ENCODE results near the gene MYRIP. TPM values are rescaled to one million over a fixed set of nuclear protein-coding genes. Genes with fewer than 3 reads are reported as not detected.

Gene MYRIP
- total RNA-seq, 1 donor = under 0.01 TPM

DNA sequence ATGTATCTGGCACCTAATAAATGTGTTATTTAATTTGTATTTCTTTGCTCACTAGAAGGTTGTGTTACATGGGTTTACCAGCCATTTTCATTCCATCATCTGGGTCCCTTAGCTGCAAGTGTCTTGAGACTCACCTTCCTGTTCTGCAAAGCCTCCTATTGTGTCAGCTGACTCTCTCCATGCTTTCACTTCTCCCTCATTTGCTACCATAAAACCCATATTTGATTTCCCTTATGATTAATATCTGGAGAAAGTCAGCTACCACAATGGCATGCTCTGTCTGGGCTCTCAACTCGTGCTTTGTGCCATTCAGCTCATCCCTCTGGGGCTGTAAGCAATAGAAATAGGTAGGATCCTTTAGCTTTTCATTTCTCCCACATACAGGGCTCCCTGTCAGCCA, 420.6 kb downstream of the MYRIP start:
- Histone ChIP-seq H3K9me3 (ENCODE audit: low read depth, low read length) (no peaks in the 10 kb centered on the region), H3K79me2 (ENCODE audit: insufficient read depth, low read length) (no peaks in the 10 kb centered on the region), H3K27ac (ENCODE audit: low read depth, low read length) (no peak overlapping the region), H3K36me3 (ENCODE audit: insufficient read depth, low read length) (no peaks in the 10 kb centered on the region), H3K27me3 (ENCODE audit: insufficient read depth, low read length) (no peaks in the 10 kb centered on the region), H2AFZ (ENCODE audit: low read length) (no peak overlapping the region), H4K20me1 (ENCODE audit: insufficient read depth, low read length) (no peaks in the 10 kb centered on the region), H3K4me2 (ENCODE audit: insufficient read depth, low read length) (no peak overlapping the region), H3K4me3 (ENCODE audit: insufficient read depth, low read length) (no peak overlapping the region), H3K4me1 (ENCODE audit: insufficient read depth, low read length) (no peaks in the 10 kb centered on the region)
- TF ChIP-seq, protein P1, sequence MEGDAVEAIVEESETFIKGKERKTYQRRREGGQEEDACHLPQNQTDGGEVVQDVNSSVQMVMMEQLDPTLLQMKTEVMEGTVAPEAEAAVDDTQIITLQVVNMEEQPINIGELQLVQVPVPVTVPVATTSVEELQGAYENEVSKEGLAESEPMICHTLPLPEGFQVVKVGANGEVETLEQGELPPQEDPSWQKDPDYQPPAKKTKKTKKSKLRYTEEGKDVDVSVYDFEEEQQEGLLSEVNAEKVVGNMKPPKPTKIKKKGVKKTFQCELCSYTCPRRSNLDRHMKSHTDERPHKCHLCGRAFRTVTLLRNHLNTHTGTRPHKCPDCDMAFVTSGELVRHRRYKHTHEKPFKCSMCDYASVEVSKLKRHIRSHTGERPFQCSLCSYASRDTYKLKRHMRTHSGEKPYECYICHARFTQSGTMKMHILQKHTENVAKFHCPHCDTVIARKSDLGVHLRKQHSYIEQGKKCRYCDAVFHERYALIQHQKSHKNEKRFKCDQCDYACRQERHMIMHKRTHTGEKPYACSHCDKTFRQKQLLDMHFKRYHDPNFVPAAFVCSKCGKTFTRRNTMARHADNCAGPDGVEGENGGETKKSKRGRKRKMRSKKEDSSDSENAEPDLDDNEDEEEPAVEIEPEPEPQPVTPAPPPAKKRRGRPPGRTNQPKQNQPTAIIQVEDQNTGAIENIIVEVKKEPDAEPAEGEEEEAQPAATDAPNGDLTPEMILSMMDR (IDR thresholded peaks at IDR 0.05; ENCODE audit: extremely low read depth, low read depth, low read length) = no peak
- no peak for DNase-seq (ENCODE audit: insufficient read length, low spot score, missing footprints)

DNA sequence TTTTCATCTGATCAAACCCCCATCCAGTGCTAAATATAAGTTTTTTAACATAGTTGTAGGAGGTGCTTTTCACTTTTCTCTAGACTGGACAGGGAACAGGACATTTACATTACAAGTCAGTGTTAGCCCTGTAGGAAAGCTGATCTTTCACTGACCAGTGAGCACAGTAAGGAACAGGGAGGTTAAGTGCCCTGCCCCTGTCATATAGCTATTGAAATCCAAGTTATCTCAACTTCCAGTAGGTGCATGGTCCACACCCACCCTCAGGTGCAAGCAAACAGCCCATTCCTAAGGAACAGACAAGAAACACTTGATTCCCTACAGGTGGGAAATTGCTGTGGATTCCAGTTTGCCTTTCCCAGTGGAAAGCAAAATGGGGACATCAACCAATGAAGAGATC, 421.0 kb downstream of the MYRIP start:
- Histone ChIP-seq H3K4me3 (ENCODE audit: insufficient read depth, low read length) (no peak overlapping the region), H3K9me3 (ENCODE audit: low read depth, low read length) (no peaks in the 10 kb centered on the region), H3K4me1 (ENCODE audit: insufficient read depth, low read length) (no peaks in the 10 kb centered on the region), H2AFZ (ENCODE audit: low read length) (no peak overlapping the region), H3K79me2 (ENCODE audit: insufficient read depth, low read length) (no peaks in the 10 kb centered on the region), H3K36me3 (ENCODE audit: insufficient read depth, low read length) (no peaks in the 10 kb centered on the region), H4K20me1 (ENCODE audit: insufficient read depth, low read length) (no peaks in the 10 kb centered on the region), H3K27ac (ENCODE audit: low read depth, low read length) (no peak overlapping the region), H3K4me2 (ENCODE audit: insufficient read depth, low read length) (no peak overlapping the region), H3K27me3 (ENCODE audit: insufficient read depth, low read length) (no peaks in the 10 kb centered on the region)
- no peak for DNase-seq (ENCODE audit: insufficient read length, low spot score, missing footprints)
- TF ChIP-seq, protein P1 (IDR thresholded peaks at IDR 0.05; ENCODE audit: extremely low read depth, low read depth, low read length) = no peak

DNA sequence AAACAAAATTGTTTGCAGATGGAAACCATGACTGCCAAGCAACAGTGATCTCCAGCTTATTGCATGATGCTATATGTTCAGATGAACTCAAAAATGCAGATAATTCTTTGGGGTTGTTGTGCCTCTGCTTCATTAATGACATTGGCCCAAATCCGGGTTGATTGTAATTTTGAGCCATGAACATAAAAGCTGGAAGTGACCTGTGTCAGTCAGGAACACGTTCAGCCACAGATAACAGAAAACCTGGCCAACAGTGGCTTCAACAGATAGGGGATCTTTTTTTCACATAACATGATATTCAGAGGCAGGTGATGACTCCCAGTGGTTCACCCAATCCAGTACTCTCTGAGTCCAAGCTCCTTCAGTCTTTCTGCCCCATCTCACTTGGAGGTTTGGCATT, 423.2 kb downstream of the MYRIP start:
- no peaks in the 10 kb centered on the region for H3K36me3 ChIP-seq (ENCODE audit: insufficient read depth, low read length)
- H4K20me1 ChIP-seq (ENCODE audit: insufficient read depth, low read length) = no peaks in the 10 kb centered on the region
- no peak overlapping the region for H3K4me2 ChIP-seq (ENCODE audit: insufficient read depth, low read length)
- no peaks in the 10 kb centered on the region for H3K9me3 ChIP-seq (ENCODE audit: low read depth, low read length)
- no peaks in the 10 kb centered on the region for H3K79me2 ChIP-seq (ENCODE audit: insufficient read depth, low read length)
- H3K4me3 ChIP-seq (ENCODE audit: insufficient read depth, low read length) = no peak overlapping the region
- H2AFZ ChIP-seq (ENCODE audit: low read length) = no peak overlapping the region
- no peak for DNase-seq (ENCODE audit: insufficient read length, low spot score, missing footprints)
- H3K27ac ChIP-seq (ENCODE audit: low read depth, low read length) = no peak overlapping the region
- H3K27me3 ChIP-seq (ENCODE audit: insufficient read depth, low read length) = no peaks in the 10 kb centered on the region
- no peaks in the 10 kb centered on the region for H3K4me1 ChIP-seq (ENCODE audit: insufficient read depth, low read length)
- TF ChIP-seq, protein P1 (IDR thresholded peaks at IDR 0.05; ENCODE audit: extremely low read depth, low read depth, low read length) = no peak

DNA sequence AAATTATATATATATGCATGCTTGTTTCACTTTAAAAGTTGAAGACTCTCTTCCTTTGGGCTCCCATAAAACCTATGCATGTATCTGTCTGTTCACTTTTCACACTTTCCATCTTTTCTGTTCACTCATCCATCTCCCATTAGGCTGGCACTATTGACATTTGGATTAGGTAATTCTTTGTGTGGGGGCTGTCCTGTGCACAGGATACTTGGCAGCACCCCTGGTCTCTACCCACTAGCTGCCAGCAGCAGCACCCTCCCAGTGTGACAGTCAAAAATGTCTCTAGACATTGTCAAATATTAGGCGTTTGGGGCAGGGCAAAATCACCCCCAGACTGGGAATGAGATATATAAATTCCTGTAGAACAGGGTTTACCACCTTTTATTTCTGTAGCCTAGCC, 427.8 kb downstream of the MYRIP start:
- Histone ChIP-seq H3K36me3 (ENCODE audit: insufficient read depth, low read length) (no peaks in the 10 kb centered on the region), H3K79me2 (ENCODE audit: insufficient read depth, low read length) (no peaks in the 10 kb centered on the region), H3K9me3 (ENCODE audit: low read depth, low read length) (no peaks in the 10 kb centered on the region), H3K27me3 (ENCODE audit: insufficient read depth, low read length) (no peaks in the 10 kb centered on the region), H3K4me1 (ENCODE audit: insufficient read depth, low read length) (no peaks in the 10 kb centered on the region), H3K27ac (ENCODE audit: low read depth, low read length) (no peak overlapping the region), H3K4me3 (ENCODE audit: insufficient read depth, low read length) (no peak overlapping the region), H3K4me2 (ENCODE audit: insufficient read depth, low read length) (no peak overlapping the region), H2AFZ (ENCODE audit: low read length) (no peak overlapping the region), H4K20me1 (ENCODE audit: insufficient read depth, low read length) (no peaks in the 10 kb centered on the region)
- DNase-seq (ENCODE audit: insufficient read length, low spot score, missing footprints) = no peak
- TF ChIP-seq, protein P1 (IDR thresholded peaks at IDR 0.05; ENCODE audit: extremely low read depth, low read depth, low read length) = no peak

Data from osteoblast (primary cell).